DMS79 (cell line): Measurements from ENCODE around the gene KPRP.

Experiments
- DNase-seq: peaks from one replicate; lab custom pipeline; 2025; lab: John Stamatoyannopoulos, UW

KPRP gene

DNA sequence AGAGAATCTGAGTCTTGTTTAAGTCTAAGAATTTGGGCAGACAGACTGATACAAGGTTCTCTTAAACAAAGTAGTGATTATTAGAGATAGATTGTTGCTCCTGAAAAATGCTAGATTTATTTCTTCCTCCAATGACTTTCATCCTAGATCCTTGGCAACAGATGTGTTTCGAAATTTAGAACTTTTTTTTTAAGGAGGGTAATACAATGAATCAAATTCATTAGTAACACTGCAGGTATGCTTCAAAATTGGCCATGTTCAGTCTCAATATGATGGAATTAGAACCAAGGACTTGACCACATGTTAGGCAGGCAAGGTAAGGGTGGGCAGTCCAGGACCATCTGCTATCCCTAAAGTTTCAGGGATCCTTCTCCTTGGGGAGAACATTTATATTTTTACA is 12.6 kb downstream of the KPRP start:
- DNase-seq = no peak

DNA sequence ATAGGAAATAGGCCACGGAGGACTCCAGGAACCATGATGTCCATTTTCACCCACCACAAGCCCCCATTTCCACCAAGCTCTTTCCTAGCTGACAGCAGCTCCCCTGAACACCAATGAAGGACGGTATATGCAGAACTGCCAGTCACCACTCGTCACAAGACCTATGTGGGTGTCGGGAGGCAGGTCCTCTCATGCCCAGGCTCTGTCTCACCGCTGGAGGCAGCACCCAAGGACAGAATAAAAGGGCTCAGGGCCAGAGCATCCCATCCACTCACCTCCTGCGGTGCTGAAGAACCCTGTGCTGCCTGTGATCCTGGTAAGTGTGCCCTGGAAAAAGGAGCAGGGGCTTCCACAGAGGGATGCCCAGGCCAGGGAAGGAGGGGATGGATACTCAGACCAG is 17.1 kb downstream of the KPRP start, which contains the start of gene LCE1F:
LCE1F (plus strand) TSS at position 266 of the 400 bp plus-strand sequence. CDS start 1,232 bp downstream, outside the sequence.
- DNase-seq = no peak

DNA sequence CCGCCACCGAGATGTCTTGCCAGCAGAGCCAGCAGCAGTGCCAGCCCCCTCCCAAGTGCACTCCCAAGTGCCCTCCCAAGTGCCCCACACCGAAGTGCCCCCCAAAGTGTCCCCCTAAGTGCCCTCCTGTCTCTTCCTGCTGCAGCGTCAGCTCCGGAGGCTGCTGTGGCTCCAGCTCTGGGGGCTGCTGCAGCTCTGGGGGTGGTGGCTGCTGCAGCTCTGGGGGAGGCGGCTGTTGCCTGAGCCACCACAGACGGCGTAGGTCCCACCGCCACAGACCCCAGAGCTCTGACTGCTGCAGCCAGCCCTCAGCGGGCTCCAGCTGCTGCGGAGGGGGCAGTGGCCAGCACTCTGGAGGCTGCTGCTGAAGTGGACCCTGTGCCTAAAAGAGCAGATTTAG is 18.5 kb downstream of the KPRP start:
- no peak for DNase-seq

DNA sequence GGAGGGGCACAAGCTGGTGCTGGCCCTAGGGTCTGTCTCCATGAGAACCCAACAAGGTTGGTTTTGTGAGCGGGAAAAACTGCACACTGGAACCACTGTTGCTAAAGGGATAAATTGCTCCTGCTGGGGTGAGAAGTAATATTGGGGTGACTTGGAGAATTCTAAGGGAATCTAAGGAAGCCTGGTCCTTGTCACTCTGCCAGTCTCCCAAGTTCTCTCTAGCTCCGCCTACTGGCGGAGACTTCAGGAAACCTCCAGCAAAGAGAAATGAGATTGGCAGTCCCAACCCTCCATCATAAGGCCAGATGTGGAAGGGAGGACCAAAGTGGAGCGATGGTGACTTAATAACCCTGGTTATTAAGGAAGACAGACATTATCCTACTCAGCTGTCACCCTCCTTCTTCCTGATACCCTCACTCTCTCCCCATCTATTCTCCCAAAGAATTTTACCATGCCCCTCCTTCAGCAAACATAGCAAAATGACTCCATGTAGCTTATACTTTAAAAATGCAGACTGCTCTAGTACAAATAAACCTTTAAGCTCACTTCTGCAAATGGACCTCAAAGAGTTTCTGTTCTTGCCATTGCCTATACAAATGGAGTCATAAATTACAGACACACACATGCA is 19.8 kb downstream of the KPRP start:
- no peak for DNase-seq

DNA sequence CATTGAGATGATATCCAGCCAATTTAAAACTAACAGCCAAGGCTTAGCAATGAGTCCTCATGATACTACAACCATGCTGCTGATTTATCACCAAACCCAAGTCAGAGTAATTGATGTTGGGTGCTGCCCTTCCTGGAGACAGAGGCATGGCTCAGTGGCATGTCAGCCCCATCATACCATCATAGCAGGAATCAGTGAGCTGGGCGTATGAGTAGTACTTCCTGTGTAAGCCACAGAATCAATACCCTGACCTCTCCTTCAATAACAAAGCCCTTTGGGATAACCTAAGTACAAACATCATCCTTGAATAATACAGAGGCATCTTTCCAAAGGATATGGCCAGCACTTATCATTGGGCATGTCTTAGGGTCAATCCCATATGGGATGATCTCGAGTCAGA is 25.3 kb downstream of the KPRP start:
- no peak for DNase-seq

DNA sequence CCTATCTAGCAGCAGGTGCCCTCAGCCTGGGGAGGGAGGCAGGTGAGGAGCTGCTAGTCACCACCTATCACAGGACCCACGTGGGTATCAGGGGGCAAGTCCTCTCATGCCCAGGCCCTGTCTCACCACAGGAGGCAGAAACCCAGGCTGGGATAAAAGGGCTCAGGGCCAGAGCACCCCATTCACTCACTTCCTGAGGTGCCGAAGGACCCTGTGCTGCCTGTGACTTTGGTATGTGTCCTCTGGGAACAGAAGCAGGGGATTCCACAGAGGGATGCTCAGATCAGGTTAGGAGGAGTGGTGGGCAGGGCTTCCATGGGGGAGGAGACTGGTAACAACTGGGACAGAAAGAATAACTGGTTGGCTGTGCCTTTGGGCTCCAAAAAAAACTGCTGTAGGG is 28.3 kb downstream of the KPRP start, which contains the start of gene LCE1E:
LCE1E (plus strand) TSS at position 181 of the 400 bp plus-strand sequence. CDS start 1,043 bp downstream, outside the sequence.
- DNase-seq = no peak

DNA sequence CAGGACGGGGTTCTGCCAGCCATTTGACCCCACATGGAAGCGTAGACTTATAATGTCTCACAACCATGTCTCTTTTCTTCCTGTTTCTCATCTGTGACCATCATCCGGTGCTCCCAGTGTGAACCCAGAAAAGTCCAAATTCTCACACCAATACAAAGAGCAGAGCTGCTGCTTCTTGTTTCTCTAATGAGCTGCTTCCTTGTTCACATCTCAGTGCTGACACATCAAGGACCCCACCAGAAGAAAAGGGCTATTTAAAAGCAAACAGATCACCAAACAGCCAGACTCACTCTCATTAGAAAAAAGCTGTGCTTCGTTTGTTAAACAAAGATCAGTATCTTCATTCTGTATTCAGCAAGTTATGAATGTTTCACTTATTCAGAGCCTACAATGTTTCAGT is 37.9 kb downstream of the KPRP start:
- DNase-seq = no peak

DNA sequence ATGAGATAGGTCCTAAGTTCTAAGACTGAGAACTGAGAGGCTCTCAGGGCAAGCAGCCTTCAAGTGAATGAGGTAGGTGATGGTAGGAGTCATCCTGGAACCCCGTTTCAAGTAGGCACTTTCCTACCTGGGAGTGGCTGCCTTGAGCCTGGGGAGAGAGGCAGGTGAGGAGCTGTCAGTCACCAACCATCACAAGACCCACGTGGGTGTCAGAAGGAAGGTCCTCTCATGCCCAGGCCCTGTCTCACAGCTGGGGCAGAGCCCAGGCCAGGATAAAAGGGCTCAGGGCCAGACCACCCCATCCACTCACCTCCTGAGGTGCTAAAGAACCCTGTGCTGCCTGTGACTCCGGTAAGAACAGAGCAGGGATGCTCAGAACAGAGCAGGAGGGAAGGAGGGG is 38.6 kb downstream of the KPRP start, which contains the start of gene LCE1D:
LCE1D (plus strand) TSS at position 301 of the 400 bp plus-strand sequence. CDS start 1,074 bp downstream, outside the sequence.
- no peak for DNase-seq

DNA sequence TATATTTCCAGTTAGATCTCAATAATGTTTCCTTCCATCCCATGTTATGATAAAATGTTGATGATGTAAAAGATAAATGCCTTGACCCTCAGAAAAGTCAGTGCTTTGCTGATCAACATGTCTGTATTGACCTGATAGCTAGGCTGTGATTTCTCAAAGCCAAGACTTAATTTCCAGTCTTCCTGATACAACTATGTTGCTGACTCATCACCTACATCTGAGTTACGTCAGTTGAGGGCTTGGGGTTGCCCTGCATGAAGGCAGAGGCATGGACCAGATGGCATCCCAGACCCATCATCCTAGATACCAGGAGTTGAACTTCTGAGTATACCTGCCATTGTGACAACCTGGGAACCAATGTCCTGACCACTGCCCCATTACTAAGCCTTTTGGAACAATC is 43.5 kb downstream of the KPRP start:
- no peak for DNase-seq

DNA sequence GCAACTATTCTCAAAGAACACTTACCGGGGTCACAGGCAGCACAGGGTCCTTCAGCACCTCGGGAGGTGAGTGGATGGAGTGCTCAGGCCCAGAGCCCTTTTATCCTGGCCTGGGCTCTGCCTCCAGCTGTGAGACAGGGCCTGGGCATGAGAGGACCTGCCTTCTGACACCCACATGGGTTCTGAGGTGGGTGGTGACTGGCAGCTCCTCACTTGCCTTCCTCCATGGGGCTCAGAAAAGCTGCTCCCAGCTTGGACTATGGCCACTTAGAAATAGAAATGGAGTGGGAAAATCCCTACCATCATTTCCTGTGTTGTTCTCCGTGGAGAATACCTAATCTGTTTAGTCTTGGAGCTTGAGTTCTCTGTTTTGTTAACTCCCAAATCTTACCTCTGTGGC is 48.8 kb downstream of the KPRP start, which contains the start of gene LCE1C:
LCE1C (minus strand) TSS at position 76 of the 400 bp plus-strand sequence. CDS start 1,173 bp downstream, outside the sequence.
- DNase-seq = no peak

DNA sequence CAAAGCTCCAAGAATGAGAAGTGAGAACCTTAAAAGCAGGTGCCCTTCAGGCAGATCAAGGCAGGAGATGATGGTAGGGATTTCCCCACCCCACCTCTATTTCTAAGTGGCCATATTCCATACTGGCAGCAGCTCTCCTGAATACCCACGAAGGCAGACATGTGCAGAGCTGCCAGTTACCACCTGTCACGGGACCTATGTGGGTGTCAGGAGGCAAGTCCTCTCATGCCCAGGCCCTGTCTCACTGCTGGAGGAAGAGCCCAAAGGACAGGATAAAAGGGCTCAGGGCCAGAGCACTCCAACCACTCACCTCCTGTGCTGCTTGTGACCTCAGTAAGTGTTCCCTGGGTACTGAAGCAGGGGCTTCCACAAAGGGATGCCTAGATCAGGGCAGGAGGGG is 53.2 kb downstream of the KPRP start:
- no peak for DNase-seq
